WI38 (cell line): ENCODE measurements around the gene MED27.

Source experiments
- H3K4me3 ChIP-seq: 2 replicates; pipeline ENCODE4 v1.5.1; 2011; ENCODE audit warnings: low read depth, mild to moderate bottlenecking, control low read depth, low read length
- TF ChIP-seq, protein P1 (sequence below): IDR thresholded peaks from 2 replicates; pipeline ENCODE4 v1.5.1; 2012; ENCODE audit warnings: low read depth, mild to moderate bottlenecking, control low read depth, low read length

MED27 gene

DNA sequence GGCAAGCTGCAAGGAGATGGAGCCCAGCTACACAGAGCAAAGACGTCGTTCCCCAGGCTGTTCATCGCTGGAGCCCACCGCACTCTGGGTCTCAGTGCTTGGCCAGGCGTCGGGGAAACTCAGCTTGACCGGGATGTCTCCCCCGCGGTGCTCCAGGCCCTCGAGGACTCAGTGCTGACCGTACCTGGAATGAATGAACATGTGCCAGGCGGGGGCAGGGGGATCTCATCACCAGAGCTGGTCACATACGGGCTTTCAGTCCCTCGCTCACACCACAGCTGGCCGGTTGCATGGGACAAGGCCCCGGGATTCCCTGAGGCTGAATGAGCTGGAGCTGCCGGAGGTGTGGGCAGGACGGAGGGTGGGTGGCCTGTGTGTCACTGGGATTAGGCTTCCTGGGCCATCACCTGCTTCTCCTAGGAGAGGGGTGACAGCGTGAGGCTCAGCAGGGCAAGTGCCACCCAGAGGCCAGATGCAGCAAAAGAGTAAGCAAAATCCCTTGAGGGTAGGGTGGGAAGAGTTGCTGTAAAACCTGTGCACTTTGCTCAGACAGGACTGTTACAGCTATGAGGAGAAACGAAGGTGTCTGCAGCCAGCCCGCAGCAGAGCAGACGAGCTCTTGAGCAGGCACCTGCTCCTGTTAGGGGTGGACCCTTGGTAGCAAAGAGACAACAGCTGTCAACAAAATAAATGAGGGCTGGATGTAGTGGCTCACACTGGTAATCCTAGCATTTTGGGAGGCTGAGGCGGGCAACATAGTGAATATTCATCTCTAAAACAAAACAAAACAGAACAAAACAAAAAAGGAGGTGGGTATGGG, 269.1 kb downstream of the MED27 start:
- TF ChIP-seq, protein P1, sequence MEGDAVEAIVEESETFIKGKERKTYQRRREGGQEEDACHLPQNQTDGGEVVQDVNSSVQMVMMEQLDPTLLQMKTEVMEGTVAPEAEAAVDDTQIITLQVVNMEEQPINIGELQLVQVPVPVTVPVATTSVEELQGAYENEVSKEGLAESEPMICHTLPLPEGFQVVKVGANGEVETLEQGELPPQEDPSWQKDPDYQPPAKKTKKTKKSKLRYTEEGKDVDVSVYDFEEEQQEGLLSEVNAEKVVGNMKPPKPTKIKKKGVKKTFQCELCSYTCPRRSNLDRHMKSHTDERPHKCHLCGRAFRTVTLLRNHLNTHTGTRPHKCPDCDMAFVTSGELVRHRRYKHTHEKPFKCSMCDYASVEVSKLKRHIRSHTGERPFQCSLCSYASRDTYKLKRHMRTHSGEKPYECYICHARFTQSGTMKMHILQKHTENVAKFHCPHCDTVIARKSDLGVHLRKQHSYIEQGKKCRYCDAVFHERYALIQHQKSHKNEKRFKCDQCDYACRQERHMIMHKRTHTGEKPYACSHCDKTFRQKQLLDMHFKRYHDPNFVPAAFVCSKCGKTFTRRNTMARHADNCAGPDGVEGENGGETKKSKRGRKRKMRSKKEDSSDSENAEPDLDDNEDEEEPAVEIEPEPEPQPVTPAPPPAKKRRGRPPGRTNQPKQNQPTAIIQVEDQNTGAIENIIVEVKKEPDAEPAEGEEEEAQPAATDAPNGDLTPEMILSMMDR, result no peak
- no peak overlapping the region for H3K4me3 ChIP-seq
